Colonic mucosa (tissue), 4 donors: Measurements from ENCODE around the gene CALB2. TPM values are rescaled to one million over a fixed set of nuclear protein-coding genes. Genes with fewer than 3 reads are reported as not detected.

Experiments
- DNase-seq: peaks from one replicate; pipeline ENCODE4 v3.0.0-alpha.2; 2020
- H3K27ac ChIP-seq: fragments of 200-600 bp; one replicate; pipeline ENCODE4 v1.8.0; 2021
- H3K27me3 ChIP-seq: fragments of 200-600 bp; one replicate; pipeline ENCODE4 v1.8.0; 2021
- H3K36me3 ChIP-seq: fragments of 200-600 bp; one replicate; pipeline ENCODE4 v1.8.0; 2021
- H3K4me1 ChIP-seq: fragments of 200-600 bp; one replicate; pipeline ENCODE4 v1.8.0; 2021; ENCODE audit warnings: mild to moderate bottlenecking
- H3K4me3 ChIP-seq: fragments of 200-600 bp; one replicate; pipeline ENCODE4 v1.8.0; 2021
- H3K9ac ChIP-seq, 2 donors: one replicate each; pipeline ENCODE4 v1.7.0; 2013; ENCODE audit warnings: control low read depth in 2 of 2, low read depth in 2 of 2, low read length in 2 of 2
- H3K9me3 ChIP-seq: fragments of 200-600 bp; one replicate; pipeline ENCODE4 v1.8.0; 2021
- intact Hi-C: fragments of 100-400 bp; cut with DNase I; formaldehyde crosslinking; loops from one replicate; pipeline ENCODE4 v1.14.1; 2022
- total RNA-seq, 2 donors: library from RNA; stranded (reverse); fragmentation: NEBNext Ultra II Directional in 1 of 2; extraction: Animal tissue kit (Norgen Biotek cat#: 25700) in 1 of 2; gene quantifications; one replicate each; pipeline ENCODE4 v1.2.1, GENCODE V29; 2021
- TF ChIP-seq, protein P1 (sequence below): fragments of 200-600 bp; IDR thresholded peaks from one replicate; pipeline ENCODE4 v1.8.0; 2022; ENCODE audit warnings: antibody characterized with exemption, mild to moderate bottlenecking
- donor health status: healthy.
- donor health status: DM: no; HTN: no; CAD: no.
- donor health status: DM: no; HTN: no; CAD: no.

Gene CALB2
- total RNA-seq, 2 donors from 2014 or later = 0.74 to 2.8 TPM

- Histone ChIP-seq H3K9me3 (no peaks in the 10 kb centered on the region), H3K27me3 (no peaks in the 10 kb centered on the region), H3K9ac (no peak overlapping the region), H3K4me1 (no peaks in the 10 kb centered on the region), H3K4me3 (no peak overlapping the region), H3K27ac (no peak overlapping the region), H3K36me3 (no peaks in the 10 kb centered on the region)
- intact Hi-C loops = no loop called here
- DNase-seq = no peak
- TF ChIP-seq, protein P1, sequence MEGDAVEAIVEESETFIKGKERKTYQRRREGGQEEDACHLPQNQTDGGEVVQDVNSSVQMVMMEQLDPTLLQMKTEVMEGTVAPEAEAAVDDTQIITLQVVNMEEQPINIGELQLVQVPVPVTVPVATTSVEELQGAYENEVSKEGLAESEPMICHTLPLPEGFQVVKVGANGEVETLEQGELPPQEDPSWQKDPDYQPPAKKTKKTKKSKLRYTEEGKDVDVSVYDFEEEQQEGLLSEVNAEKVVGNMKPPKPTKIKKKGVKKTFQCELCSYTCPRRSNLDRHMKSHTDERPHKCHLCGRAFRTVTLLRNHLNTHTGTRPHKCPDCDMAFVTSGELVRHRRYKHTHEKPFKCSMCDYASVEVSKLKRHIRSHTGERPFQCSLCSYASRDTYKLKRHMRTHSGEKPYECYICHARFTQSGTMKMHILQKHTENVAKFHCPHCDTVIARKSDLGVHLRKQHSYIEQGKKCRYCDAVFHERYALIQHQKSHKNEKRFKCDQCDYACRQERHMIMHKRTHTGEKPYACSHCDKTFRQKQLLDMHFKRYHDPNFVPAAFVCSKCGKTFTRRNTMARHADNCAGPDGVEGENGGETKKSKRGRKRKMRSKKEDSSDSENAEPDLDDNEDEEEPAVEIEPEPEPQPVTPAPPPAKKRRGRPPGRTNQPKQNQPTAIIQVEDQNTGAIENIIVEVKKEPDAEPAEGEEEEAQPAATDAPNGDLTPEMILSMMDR = no peak
These were observed 13.5 kb upstream of the CALB2 start for GRCh38 chr16:71345031-71345430.

- DNase-seq = no peak
- no peaks in the 10 kb centered on the region for H3K4me1 ChIP-seq
- no peak overlapping the region for H3K27ac ChIP-seq
- intact Hi-C loops = no loop called here
- H3K27me3 ChIP-seq = no peaks in the 10 kb centered on the region
- no peak overlapping the region for H3K9ac ChIP-seq
- H3K4me3 ChIP-seq = no peak overlapping the region
- TF ChIP-seq, protein P1 = no peak
- H3K36me3 ChIP-seq = no peaks in the 10 kb centered on the region
- no peaks in the 10 kb centered on the region for H3K9me3 ChIP-seq
These were observed 11.4 kb upstream of the CALB2 start for GRCh38 chr16:71347146-71347545.

DNA sequence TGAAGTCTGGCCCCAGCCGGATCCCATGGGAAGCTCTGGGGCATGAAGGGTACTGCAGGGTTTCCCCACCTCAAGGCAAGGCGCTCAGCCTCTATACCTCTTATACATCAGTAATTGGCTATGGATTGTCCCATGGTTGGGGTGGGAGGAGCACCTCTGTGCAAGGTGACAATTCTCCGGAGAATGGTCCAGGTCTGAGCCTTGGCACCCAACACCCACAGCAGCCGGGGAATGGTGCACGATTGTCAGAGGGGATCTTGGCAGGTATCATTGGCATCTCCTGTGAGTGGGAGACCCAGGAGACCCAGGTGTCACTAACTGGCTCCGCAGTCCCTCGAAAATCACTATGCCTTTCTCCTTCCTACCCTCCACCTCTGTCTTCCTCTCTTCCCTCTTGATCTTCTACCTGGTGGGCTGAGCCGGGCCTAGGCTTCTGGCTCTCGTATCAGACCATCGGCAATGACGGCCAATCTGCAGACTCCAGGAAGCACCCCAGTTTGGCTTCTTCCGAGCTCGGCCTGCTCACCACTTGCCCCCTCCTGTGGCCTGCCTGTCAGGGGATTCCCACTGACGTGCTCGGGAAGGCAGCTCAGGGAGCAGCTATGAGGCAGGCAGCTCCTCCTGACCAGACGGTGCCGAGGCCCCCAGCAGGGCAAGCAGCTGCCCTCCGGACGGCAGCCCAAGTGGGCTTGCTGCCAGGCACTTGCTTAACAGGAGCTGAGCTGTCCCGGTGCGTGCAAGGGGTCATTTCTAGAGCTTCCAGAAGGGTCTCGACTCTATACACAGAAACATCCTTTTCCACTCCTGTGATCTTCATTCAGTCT lies 10.0 kb upstream of the CALB2 start:
- no peaks in the 10 kb centered on the region for H3K4me1 ChIP-seq
- H3K36me3 ChIP-seq = no peaks in the 10 kb centered on the region
- no peak overlapping the region for H3K27ac ChIP-seq
- intact Hi-C loops = no loop called here
- no peaks in the 10 kb centered on the region for H3K27me3 ChIP-seq
- no peak for DNase-seq
- H3K4me3 ChIP-seq = no peak overlapping the region
- H3K9ac ChIP-seq = no peak overlapping the region
- H3K9me3 ChIP-seq = no peaks in the 10 kb centered on the region
- TF ChIP-seq, protein P1 = no peak

- H3K9me3 ChIP-seq = no peaks in the 10 kb centered on the region
- no peak overlapping the region for H3K4me3 ChIP-seq
- no peaks in the 10 kb centered on the region for H3K27me3 ChIP-seq
- no peak overlapping the region for H3K9ac ChIP-seq
- no peak overlapping the region for H3K27ac ChIP-seq
- no peaks in the 10 kb centered on the region for H3K36me3 ChIP-seq
- DNase-seq = no peak
- intact Hi-C loops = no loop called here
- TF ChIP-seq, protein P1 = no peak
- no peaks in the 10 kb centered on the region for H3K4me1 ChIP-seq
These were observed 7.5 kb upstream of the CALB2 start for GRCh38 chr16:71350821-71351557.

- Histone ChIP-seq H3K36me3 (no peaks in the 10 kb centered on the region), H3K27me3 (no peaks in the 10 kb centered on the region), H3K9me3 (no peaks in the 10 kb centered on the region), H3K27ac (no peak overlapping the region), H3K4me3 (no peak overlapping the region), H3K9ac (no peak overlapping the region), H3K4me1 (no peaks in the 10 kb centered on the region)
- no peak for DNase-seq
- intact Hi-C loops = no loop called here
- TF ChIP-seq, protein P1 = no peak
These were observed 7.0 kb upstream of the CALB2 start for GRCh38 chr16:71351558-71351901.
